HEK293 (cell line): ENCODE measurements around the gene KDM4B.

Source experiments
- GFI1B ChIP-seq: fragments of 450-650 bp; formaldehyde crosslinking; IDR thresholded peaks from 2 replicates; pipeline ENCODE4 v1.5.1; 2016; ENCODE audit warnings: missing biosample characterization, missing genetic modification characterization
- ZBTB7A ChIP-seq: fragments of 450-650 bp; formaldehyde crosslinking; IDR thresholded peaks from 2 replicates; pipeline ENCODE4 v1.5.1; 2016; ENCODE audit warnings: low read depth, missing biosample characterization, missing genetic modification characterization
- ZFP37 ChIP-seq: fragments of 450-650 bp; formaldehyde crosslinking; IDR thresholded peaks from 2 replicates; pipeline ENCODE4 v1.5.1; 2016; ENCODE audit warnings: missing biosample characterization, missing genetic modification characterization
- ZNF121 ChIP-seq: fragments of 450-650 bp; formaldehyde crosslinking; IDR thresholded peaks from 2 replicates; pipeline ENCODE4 v1.5.1; 2016; ENCODE audit warnings: missing biosample characterization, missing genetic modification characterization
- TF ChIP-seq, protein P1 (sequence below): fragments of 450-650 bp; formaldehyde crosslinking; IDR thresholded peaks from 2 replicates; pipeline ENCODE4 v1.5.1; 2016; ENCODE audit warnings: missing biosample characterization, missing genetic modification characterization
- TF ChIP-seq, protein P2 (sequence below): fragments of 450-650 bp; formaldehyde crosslinking; IDR thresholded peaks from 2 replicates; pipeline ENCODE4 v1.5.1; 2016; ENCODE audit warnings: missing biosample characterization, missing genetic modification characterization
- TF ChIP-seq, protein P3 (sequence below): fragments of 450-650 bp; formaldehyde crosslinking; IDR thresholded peaks from 2 replicates; pipeline ENCODE4 v1.5.1; 2016; ENCODE audit warnings: missing biosample characterization, missing genetic modification characterization, borderline replicate concordance
- TF ChIP-seq, protein P4 (sequence below): fragments of 450-650 bp; formaldehyde crosslinking; IDR thresholded peaks from 2 replicates; pipeline ENCODE4 v1.5.1; 2016; ENCODE audit warnings: missing biosample characterization, missing genetic modification characterization

DNA sequence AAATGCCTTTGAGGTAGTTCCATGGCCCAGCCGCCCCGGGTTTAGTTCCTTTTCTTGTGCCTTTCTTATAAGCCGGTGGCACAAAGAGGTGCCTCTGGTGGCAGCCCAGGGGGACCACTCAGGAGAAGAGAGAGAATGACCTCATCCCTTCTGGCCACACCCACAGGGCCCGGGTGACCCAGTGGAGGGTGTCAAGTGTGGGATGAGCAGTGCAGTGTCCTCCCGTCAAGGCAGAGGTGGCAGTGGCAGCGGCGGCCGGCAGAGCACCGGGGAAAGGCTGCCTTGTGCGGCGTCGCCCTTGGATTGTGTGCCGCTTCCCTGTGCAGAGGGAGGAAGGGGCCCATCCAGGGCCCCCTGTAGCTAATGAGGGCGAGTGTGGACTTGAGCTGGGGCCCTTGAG, 47.9 kb downstream of the KDM4B start:
- TF ChIP-seq, protein P1, sequence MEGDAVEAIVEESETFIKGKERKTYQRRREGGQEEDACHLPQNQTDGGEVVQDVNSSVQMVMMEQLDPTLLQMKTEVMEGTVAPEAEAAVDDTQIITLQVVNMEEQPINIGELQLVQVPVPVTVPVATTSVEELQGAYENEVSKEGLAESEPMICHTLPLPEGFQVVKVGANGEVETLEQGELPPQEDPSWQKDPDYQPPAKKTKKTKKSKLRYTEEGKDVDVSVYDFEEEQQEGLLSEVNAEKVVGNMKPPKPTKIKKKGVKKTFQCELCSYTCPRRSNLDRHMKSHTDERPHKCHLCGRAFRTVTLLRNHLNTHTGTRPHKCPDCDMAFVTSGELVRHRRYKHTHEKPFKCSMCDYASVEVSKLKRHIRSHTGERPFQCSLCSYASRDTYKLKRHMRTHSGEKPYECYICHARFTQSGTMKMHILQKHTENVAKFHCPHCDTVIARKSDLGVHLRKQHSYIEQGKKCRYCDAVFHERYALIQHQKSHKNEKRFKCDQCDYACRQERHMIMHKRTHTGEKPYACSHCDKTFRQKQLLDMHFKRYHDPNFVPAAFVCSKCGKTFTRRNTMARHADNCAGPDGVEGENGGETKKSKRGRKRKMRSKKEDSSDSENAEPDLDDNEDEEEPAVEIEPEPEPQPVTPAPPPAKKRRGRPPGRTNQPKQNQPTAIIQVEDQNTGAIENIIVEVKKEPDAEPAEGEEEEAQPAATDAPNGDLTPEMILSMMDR (tag by site-specific recombination): no peak
- TF ChIP-seq ZNF121: no peak
- TF ChIP-seq, protein P2, sequence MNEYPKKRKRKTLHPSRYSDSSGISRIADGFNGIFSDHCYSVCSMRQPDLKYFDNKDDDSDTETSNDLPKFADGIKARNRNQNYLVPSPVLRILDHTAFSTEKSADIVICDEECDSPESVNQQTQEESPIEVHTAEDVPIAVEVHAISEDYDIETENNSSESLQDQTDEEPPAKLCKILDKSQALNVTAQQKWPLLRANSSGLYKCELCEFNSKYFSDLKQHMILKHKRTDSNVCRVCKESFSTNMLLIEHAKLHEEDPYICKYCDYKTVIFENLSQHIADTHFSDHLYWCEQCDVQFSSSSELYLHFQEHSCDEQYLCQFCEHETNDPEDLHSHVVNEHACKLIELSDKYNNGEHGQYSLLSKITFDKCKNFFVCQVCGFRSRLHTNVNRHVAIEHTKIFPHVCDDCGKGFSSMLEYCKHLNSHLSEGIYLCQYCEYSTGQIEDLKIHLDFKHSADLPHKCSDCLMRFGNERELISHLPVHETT (tag by site-specific recombination): no peak
- no peak for TF ChIP-seq ZBTB7A (tag by site-specific recombination)
- TF ChIP-seq, protein P3, sequence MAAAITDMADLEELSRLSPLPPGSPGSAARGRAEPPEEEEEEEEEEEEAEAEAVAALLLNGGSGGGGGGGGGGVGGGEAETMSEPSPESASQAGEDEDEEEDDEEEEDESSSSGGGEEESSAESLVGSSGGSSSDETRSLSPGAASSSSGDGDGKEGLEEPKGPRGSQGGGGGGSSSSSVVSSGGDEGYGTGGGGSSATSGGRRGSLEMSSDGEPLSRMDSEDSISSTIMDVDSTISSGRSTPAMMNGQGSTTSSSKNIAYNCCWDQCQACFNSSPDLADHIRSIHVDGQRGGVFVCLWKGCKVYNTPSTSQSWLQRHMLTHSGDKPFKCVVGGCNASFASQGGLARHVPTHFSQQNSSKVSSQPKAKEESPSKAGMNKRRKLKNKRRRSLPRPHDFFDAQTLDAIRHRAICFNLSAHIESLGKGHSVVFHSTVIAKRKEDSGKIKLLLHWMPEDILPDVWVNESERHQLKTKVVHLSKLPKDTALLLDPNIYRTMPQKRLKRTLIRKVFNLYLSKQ (tag by site-specific recombination): no peak
- no peak for TF ChIP-seq GFI1B (tag by site-specific recombination)
- TF ChIP-seq, protein P4, sequence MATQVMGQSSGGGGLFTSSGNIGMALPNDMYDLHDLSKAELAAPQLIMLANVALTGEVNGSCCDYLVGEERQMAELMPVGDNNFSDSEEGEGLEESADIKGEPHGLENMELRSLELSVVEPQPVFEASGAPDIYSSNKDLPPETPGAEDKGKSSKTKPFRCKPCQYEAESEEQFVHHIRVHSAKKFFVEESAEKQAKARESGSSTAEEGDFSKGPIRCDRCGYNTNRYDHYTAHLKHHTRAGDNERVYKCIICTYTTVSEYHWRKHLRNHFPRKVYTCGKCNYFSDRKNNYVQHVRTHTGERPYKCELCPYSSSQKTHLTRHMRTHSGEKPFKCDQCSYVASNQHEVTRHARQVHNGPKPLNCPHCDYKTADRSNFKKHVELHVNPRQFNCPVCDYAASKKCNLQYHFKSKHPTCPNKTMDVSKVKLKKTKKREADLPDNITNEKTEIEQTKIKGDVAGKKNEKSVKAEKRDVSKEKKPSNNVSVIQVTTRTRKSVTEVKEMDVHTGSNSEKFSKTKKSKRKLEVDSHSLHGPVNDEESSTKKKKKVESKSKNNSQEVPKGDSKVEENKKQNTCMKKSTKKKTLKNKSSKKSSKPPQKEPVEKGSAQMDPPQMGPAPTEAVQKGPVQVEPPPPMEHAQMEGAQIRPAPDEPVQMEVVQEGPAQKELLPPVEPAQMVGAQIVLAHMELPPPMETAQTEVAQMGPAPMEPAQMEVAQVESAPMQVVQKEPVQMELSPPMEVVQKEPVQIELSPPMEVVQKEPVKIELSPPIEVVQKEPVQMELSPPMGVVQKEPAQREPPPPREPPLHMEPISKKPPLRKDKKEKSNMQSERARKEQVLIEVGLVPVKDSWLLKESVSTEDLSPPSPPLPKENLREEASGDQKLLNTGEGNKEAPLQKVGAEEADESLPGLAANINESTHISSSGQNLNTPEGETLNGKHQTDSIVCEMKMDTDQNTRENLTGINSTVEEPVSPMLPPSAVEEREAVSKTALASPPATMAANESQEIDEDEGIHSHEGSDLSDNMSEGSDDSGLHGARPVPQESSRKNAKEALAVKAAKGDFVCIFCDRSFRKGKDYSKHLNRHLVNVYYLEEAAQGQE (tag by site-specific recombination): no peak
- no peak for TF ChIP-seq ZFP37 (tag by site-specific recombination)
